Gastroesophageal sphincter (tissue), 4 donors: ENCODE results near the gene GPATCH2. TPM values are rescaled to one million over a fixed set of nuclear protein-coding genes. Genes with fewer than 3 reads are reported as not detected.
"Not testable (repeated sequence)": the region's sequence is repeated elsewhere in the genome, so short reads cannot be mapped to it uniquely, and the experiment has no call there.

Experiments
- ATAC-seq: fragments of 150-250 bp; one replicate; pipeline ENCODE4 v1.9.1; 2016; ENCODE audit warnings: mild to moderate bottlenecking, moderate library complexity
- H3K27ac ChIP-seq, 4 donors: fragments of 200-600 bp; sonication (generic) in 3 of 4; 1 replicate in 3 of 4; 2 replicates in 1 of 4; pipeline ENCODE4 v1.5.1; 2016 to 2019
- H3K27me3 ChIP-seq: fragments of 200-600 bp; sonication (generic); one replicate; pipeline ENCODE4 v1.5.1; 2019
- H3K36me3 ChIP-seq, 2 donors: fragments of 200-600 bp; sonication (generic); one replicate each; pipeline ENCODE4 v1.5.1; 2019; ENCODE audit warnings: control low read depth in 1 of 2
- H3K4me1 ChIP-seq, 3 donors: fragments of 200-600 bp; sonication (generic); 1 replicate in 2 of 3; 2 replicates in 1 of 3; pipeline ENCODE4 v1.5.1; 2016 to 2019; ENCODE audit warnings: control low read depth in 2 of 3
- H3K4me3 ChIP-seq, 2 donors: fragments of 200-600 bp; sonication (generic); one replicate each; pipeline ENCODE4 v1.5.1; 2019; ENCODE audit warnings: mild to moderate bottlenecking in 1 of 2, moderate library complexity in 1 of 2
- H3K9me3 ChIP-seq, 3 donors: fragments of 200-600 bp; sonication (generic); one replicate each; pipeline ENCODE4 v1.5.1; 2017 to 2019; ENCODE audit warnings: control low read depth in 2 of 3
- CTCF ChIP-seq, 4 experiments: fragments of 200-600 bp in 2 of 4; fragments of 450-650 bp in 2 of 4; sonication (generic) in 1 of 4; IDR thresholded peaks; one replicate each; pipeline ENCODE4 v1.5.1; 2017 to 2019; ENCODE audit warnings: antibody characterized with exemption in 4 of 4, mild to moderate bottlenecking in 2 of 4, moderate library complexity in 2 of 4
- EP300 ChIP-seq: sonication (generic); formaldehyde crosslinking; IDR thresholded peaks from one replicate; pipeline ENCODE4 v1.6.1; 2017; ENCODE audit warnings: antibody characterized with exemption, mild to moderate bottlenecking
- POLR2A ChIP-seq, 2 donors: fragments of 450-650 bp; IDR thresholded peaks; one replicate each; pipeline ENCODE4 v1.6.1; 2017; ENCODE audit warnings: antibody characterized with exemption in 2 of 2, mild to moderate bottlenecking in 2 of 2, moderate library complexity in 1 of 2
- POLR2AphosphoS5 ChIP-seq: sonication (generic); formaldehyde crosslinking; IDR thresholded peaks from one replicate; pipeline ENCODE4 v1.6.1; 2017; ENCODE audit warnings: antibody characterized with exemption
- WGBS, 2 donors: methylation state at CpG; one replicate each; pipeline ENCODE4 v1.1.5; 2018; ENCODE audit warnings: low coverage in 1 of 2; 5-methylcytosine and 5-hydroxymethylcytosine counted together
- total RNA-seq, 4 donors: library from RNA; depleted of rRNA; stranded (reverse); fragments of >200 nt; gene quantifications; one replicate each; pipeline ENCODE4 v1.1.0, GENCODE V29; 2016

Gene GPATCH2
- total RNA-seq, 4 donors from 2014 or later = 11.2 to 18.7 (median 14.3) TPM

- ATAC-seq = no peak
- WGBS, 2 donors = 74 to 81% methylated on average over 4 of the region's 4 CpGs
- Histone ChIP-seq H3K27ac (no peak overlapping the region), H3K4me1 (no peaks in the 10 kb centered on the region), H3K27me3 (no peaks in the 10 kb centered on the region), H3K4me3 (no peak overlapping the region), H3K36me3 (peaks cover 0 to 8% of the 10 kb centered on the region in 2 donors), H3K9me3 (no peaks in the 10 kb centered on the region)
- TF ChIP-seq EP300 (no peak), POLR2A (IDR thresholded peaks at IDR 0.05) (no peak), CTCF (IDR thresholded peaks at IDR 0.05) (no peak), POLR2AphosphoS5 (no peak)
Observed at GRCh38 chr1:217586586-217586985, 44.3 kb downstream of the GPATCH2 start.

DNA sequence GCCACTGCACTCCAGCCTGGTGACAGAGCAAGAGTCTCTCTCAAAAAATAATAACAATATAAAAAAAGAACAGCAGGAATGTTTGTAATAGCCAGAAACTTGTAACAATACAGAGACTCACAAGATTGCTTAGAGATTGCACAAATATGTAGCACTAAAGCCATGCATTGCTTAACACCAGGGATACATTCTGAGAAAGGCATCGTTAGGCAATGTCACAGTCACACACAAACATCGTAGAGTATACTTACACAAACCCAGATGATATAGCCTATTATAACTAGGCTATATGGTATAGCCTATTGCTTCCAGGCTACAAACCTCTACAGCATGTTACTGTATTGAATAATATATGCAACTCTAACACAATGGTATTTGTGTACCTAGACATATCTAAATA, 45.3 kb downstream of the GPATCH2 start:
- Histone ChIP-seq H3K9me3 (no peaks in the 10 kb centered on the region), H3K27ac (no peak overlapping the region), H3K36me3 (peaks cover 0 to 14% of the 10 kb centered on the region in 2 donors), H3K4me1 (no peaks in the 10 kb centered on the region), H3K4me3 (no peak overlapping the region), H3K27me3 (no peaks in the 10 kb centered on the region)
- no peak for ATAC-seq
- TF ChIP-seq POLR2A (IDR thresholded peaks at IDR 0.05) (no peak), POLR2AphosphoS5 (no peak), CTCF (IDR thresholded peaks at IDR 0.05) (no peak), EP300 (no peak)
- WGBS, 2 donors = 89 to 90% methylated on average over 2 of the region's 2 CpGs

DNA sequence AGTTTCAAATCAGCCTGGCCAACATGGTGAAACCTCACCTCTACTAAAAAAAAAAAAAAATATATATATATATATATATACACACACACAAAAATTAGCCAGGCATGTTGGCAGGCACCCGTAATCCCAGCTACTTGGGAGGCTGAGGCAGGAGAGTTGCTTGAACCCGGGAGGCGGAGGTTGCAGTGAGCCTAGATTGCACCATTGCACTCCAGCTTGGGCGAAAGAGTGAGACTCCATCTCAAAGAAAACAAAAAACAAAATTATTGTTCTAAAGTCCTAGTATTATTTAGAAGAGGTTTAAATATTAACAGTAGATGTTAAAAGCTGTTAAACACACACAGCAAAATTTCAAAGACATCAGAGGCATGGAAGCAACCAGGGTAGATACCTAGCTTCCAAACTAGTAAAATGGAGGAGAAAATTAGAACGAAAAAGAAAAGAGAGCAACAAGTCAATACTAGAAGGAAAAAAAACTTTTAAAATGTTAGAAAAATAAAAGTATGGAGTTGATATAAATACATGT, 46.5 kb downstream of the GPATCH2 start:
- H3K27me3 ChIP-seq, H3K27ac ChIP-seq, H3K4me3 ChIP-seq, H3K9me3 ChIP-seq, H3K4me1 ChIP-seq, ATAC-seq: not testable (repeated sequence)
- peaks cover 0 to 14% of the 10 kb centered on the region in 2 donors for H3K36me3 ChIP-seq
- WGBS, 2 donors = 63 to 95% methylated on average over 1 to 5 of the region's 5 CpGs

- H3K36me3 ChIP-seq = peaks cover 0 to 6% of the 10 kb centered on the region in 2 donors
- H3K27ac ChIP-seq = no peak overlapping the region
- ATAC-seq = no peak
- TF ChIP-seq CTCF (IDR thresholded peaks at IDR 0.05) (no peak), EP300 (no peak), POLR2A (IDR thresholded peaks at IDR 0.05) (no peak), POLR2AphosphoS5 (no peak)
- H3K4me1 ChIP-seq = no peaks in the 10 kb centered on the region
- no peaks in the 10 kb centered on the region for H3K27me3 ChIP-seq
- H3K9me3 ChIP-seq = no peaks in the 10 kb centered on the region
- H3K4me3 ChIP-seq = no peak overlapping the region
Observed at GRCh38 chr1:217577336-217577735, 53.6 kb downstream of the GPATCH2 start.

DNA sequence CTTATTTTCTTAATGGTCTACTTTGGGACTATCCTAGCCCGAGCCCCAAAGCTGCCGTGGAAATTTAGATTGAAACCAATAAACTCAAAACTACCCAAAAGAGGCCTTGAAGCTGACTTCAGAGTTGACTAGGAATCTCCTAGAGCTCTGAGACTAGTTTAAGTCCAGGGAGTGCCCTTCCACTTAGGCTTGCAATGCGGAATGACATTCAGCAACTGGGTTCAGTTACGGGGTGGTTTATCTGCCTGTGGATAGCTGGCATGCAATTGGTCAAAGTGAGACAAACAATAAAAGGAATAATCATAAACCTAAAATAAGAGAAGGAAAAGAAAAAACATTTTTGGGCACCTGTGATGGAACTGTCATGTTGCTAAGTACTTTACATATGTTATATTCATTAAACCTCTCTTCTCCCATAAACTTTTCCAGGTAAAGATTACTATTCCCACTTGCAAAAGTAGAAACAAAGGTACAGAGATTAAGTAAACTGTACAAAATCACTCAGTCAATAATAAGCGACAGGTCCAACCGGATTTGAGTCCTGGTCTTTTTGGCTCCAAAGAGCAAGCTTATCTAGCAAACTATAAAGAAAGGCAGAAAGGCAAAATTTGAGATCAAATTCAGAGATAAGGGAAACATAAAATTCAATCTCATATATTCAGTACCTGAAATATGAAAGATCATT, 56.5 kb downstream of the GPATCH2 start:
- ATAC-seq = no peak
- no peak for TF ChIP-seq CTCF (IDR thresholded peaks at IDR 0.05)
- no peak for TF ChIP-seq POLR2AphosphoS5
- TF ChIP-seq EP300 = no peak
- TF ChIP-seq POLR2A (IDR thresholded peaks at IDR 0.05) = no peak
- Histone ChIP-seq H3K9me3 (no peaks in the 10 kb centered on the region), H3K4me1 (no peaks in the 10 kb centered on the region), H3K4me3 (no peak overlapping the region), H3K27ac (no peak overlapping the region), H3K36me3 (no peaks in the 10 kb centered on the region), H3K27me3 (no peaks in the 10 kb centered on the region)
- WGBS, 2 donors = 89 to 93% methylated on average over 3 to 6 of the region's 6 CpGs
